Astrocyte (in vitro differentiated cells and primary cell): Measurements from ENCODE around the gene TES.

Experiments used
- CTCF ChIP-seq: IDR thresholded peaks from 2 replicates; pipeline ENCODE4 v1.5.1; 2011; ENCODE audit warnings: low read depth, mild to moderate bottlenecking, inconsistent platforms, low read length, moderate library complexity; ENCODE audit not compliant: insufficient read depth
- EZH2 ChIP-seq: IDR thresholded peaks from 2 replicates; pipeline ENCODE4 v1.6.1; 2012; ENCODE audit warnings: mild to moderate bottlenecking, low read length, inconsistent platforms; ENCODE audit not compliant: insufficient read depth

GRCh38 chr7:116226664-116227063 is 16.3 kb downstream of the TES start:
- no peak for TF ChIP-seq CTCF
- TF ChIP-seq EZH2, result no peak
